ENCODE data around the gene FREM2. TPM values are rescaled to one million over a fixed set of nuclear protein-coding genes. Genes with fewer than 3 reads are reported as not detected.

The FREM2 gene
- under 0.01 TPM in 1 of 2 replicates, not detected in the other for total RNA-seq

GRCh38 chr13:38686577-38687245 lies at the start of gene FREM2:
Gene FREM2 (plus strand): TSS chr13:38687077. CDS start chr13:38687345, 268 bp downstream.

